Measurements from ENCODE around the gene FGF21. TPM values are rescaled to one million over a fixed set of nuclear protein-coding genes. Genes with fewer than 3 reads are reported as not detected.
"Not testable (repeated sequence)": the region's sequence is repeated elsewhere in the genome, so short reads cannot be mapped to it uniquely, and the experiment has no call there.

FGF21 gene
- total RNA-seq, 1 donor from 2014 or later = under 0.01 TPM

GRCh38 chr19:48751845-48752495, 3.4 kb upstream of the FGF21 start:
- peak in 1 of 2 donors; percentile 20 for DNase-seq (ENCODE audit: low read depth in 2 of 2)

GRCh38 chr19:48752496-48753365, 2.6 kb upstream of the FGF21 start, which contains the start of gene FUT1:
FUT1 (minus strand) TSS chr19:48752641; CDS start chr19:48751281, 1,360 bp downstream.
- DNase-seq (ENCODE audit: low read depth in 2 of 2) = peak; percentile 59 to 62

- DNase-seq (ENCODE audit: low read depth in 2 of 2) = no peak
These were observed 463 bp downstream of the FGF21 start for GRCh38 chr19:48755787-48756186.

- DNase-seq (ENCODE audit: low read depth in 2 of 2) = no peak
These were observed 888 bp downstream of the FGF21 start for GRCh38 chr19:48756212-48756611.

GRCh38 chr19:48756686-48757085, 1.4 kb downstream of the FGF21 start:
- DNase-seq (ENCODE audit: low read depth in 2 of 2) = no peak

- DNase-seq (ENCODE audit: low read depth in 2 of 2) = no peak
These were observed 1.9 kb downstream of the FGF21 start for GRCh38 chr19:48757089-48757675.

- DNase-seq (ENCODE audit: low read depth in 2 of 2) = no peak
These were observed 2.4 kb downstream of the FGF21 start for GRCh38 chr19:48757741-48758144.

- DNase-seq (ENCODE audit: low read depth in 2 of 2) = peak; percentile 62 to 74
These were observed 5.3 kb downstream of the FGF21 start for GRCh38 chr19:48760504-48761205.

GRCh38 chr19:48765816-48766215, 10.5 kb downstream of the FGF21 start:
- DNase-seq (ENCODE audit: low read depth in 2 of 2) = not testable (repeated sequence)

GRCh38 chr19:48768171-48768753, 12.9 kb downstream of the FGF21 start:
- not testable (repeated sequence) for DNase-seq (ENCODE audit: low read depth in 2 of 2)

GRCh38 chr19:48768994-48769713, 13.8 kb downstream of the FGF21 start:
- no peak for DNase-seq (ENCODE audit: low read depth in 2 of 2)

- no peak for DNase-seq (ENCODE audit: low read depth in 2 of 2)
These were observed 14.9 kb downstream of the FGF21 start for GRCh38 chr19:48770266-48770665.

- DNase-seq (ENCODE audit: low read depth in 2 of 2) = no peak
These were observed 15.6 kb downstream of the FGF21 start for GRCh38 chr19:48770734-48771472.

- DNase-seq (ENCODE audit: low read depth in 2 of 2) = peak; percentile 37 to 93
These were observed 17.2 kb downstream of the FGF21 start for GRCh38 chr19:48772503-48772953.

GRCh38 chr19:48777139-48777538, 21.8 kb downstream of the FGF21 start:
- no peak for DNase-seq (ENCODE audit: low read depth in 2 of 2)

GRCh38 chr19:48777720-48778119, 22.4 kb downstream of the FGF21 start:
- no peak for DNase-seq (ENCODE audit: low read depth in 2 of 2)

- no peak for DNase-seq (ENCODE audit: low read depth in 2 of 2)
These were observed 24.3 kb downstream of the FGF21 start for GRCh38 chr19:48779636-48780035.

- peak in 1 of 2 donors; percentile 80 for DNase-seq (ENCODE audit: low read depth in 2 of 2)
These were observed 25.5 kb downstream of the FGF21 start for GRCh38 chr19:48780631-48781391.

- DNase-seq (ENCODE audit: low read depth in 2 of 2) = peak in 1 of 2 donors; percentile 40
These were observed 29.2 kb downstream of the FGF21 start for GRCh38 chr19:48784527-48784926.
